ENCODE measurements around the gene HSF2BP.
A peak's percentile ranks its signal among the peaks of the same experiment; 100 is the strongest.
"Not testable (repeated sequence)": the region's sequence is repeated elsewhere in the genome, so short reads cannot be mapped to it uniquely, and the experiment has no call there.

HSF2BP gene

DNA sequence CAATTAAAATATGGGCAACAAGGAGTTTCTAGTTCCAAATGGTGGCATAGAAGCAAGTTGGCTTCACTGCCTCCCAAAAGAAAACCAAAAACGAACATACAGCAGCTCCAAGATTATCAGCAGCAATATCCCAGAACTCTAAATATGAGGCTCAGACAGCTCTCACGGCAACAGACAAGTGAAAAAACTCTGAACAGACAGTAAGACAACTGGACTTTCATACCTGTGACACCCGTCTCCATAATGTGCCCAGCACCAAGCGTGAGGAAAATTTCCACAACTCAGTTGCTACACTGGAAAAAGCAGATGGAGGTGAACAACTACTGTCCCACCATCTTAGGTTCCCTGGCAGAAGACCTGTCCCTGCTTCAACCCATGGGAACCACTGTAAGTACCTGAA, 39.9 kb downstream of the HSF2BP start:
- no peak for DNase-seq (ENCODE audit: low spot score)

DNA sequence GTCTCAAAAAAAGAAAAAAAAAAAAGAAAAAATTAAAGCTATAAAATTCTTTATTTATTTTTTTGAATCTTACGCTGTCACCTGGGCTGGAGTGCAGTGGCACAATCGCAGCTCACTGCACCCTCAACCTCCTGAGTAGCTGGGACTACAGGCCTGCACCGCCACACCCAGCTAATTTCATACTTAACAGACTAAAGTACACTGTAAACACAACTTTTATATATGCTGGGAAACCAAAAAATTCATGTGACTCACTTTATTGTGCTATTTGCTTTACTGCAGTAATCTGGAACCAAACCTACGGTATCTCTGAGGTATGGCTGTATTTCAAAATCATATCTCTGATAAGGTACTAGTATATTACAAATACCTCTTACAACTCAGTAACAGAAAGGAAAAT, 40.3 kb downstream of the HSF2BP start:
- peak; percentile 73 for DNase-seq (ENCODE audit: low spot score)

DNA sequence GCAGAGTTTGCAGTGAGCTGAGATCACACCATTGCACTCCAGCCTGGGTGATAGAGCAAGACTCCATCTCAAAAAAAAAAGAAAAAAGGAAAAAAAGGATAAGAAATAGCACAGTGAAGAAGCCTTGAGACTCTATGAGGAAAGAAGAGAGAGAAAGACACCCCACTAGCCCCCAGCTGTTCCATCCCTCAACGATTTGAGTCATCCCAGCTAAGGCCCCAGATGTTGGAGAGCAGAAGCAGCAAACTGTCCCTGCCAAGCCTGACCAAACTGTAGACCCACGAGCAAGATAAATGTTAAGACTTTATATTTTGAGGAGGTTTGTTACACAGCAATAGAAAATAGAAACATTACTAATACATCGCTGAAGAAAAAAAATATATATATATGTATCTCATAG, 42.4 kb downstream of the HSF2BP start:
- DNase-seq (ENCODE audit: low spot score) = not testable (repeated sequence)

DNA sequence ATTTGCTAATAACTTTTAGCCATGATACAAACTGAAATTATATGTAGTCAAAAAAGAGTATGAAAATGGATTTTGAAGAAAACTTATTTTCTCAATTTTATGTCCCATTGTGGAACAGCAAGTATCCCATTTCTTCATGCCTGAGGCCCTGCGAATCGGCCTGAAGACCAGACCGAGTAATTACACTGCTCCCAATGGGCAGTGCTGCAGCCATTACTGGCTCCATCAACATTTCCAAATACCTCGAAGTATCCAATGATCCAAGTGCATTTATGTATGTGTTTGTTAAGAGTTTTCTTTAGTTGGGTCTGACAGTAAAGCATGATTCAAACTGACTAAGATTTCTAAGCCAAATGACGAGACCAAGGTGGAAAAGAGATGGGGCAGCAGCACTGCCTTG, 44.4 kb downstream of the HSF2BP start:
- no peak for DNase-seq (ENCODE audit: low spot score)

DNA sequence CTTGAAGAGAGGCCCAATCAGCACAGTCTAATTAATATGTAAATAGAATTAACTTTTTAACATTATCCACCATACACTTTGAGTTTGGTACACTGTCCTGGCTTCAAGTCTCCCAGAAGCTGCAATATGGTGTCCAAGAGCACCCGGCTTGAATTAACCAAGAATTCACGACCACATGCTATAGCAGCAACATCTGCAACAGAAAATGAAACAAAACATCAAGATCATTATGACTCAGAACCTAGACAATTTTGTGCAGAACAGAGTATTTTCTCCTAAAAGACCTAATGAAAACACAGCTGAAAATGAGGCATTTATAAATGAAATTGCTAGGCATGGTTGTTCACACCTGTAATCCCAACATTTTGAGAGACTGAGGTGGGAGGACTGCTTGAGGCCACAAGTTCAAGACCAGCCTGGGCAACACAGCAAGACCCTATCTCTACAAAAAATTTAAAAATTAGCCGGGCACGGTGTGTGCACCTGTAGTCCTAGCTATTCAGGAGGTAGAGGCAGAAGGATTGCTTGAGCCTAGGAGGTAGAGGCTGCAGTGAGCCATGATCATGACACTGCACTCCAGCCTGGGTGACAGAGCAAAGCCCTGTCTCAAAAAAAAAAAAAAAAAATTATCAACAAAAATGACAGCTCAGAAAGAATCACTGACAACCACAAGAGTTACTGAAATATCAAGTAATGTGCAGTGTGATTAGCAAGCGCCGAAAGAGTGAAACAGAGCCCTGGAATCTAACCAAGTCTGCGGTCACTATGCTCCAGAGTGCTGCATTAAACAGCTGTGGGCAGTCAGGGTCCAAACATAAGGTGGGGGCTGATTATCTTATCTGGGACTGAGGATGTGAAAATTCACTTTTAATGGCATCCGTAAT, 45.3 kb downstream of the HSF2BP start:
- no peak for DNase-seq (ENCODE audit: low spot score)

DNA sequence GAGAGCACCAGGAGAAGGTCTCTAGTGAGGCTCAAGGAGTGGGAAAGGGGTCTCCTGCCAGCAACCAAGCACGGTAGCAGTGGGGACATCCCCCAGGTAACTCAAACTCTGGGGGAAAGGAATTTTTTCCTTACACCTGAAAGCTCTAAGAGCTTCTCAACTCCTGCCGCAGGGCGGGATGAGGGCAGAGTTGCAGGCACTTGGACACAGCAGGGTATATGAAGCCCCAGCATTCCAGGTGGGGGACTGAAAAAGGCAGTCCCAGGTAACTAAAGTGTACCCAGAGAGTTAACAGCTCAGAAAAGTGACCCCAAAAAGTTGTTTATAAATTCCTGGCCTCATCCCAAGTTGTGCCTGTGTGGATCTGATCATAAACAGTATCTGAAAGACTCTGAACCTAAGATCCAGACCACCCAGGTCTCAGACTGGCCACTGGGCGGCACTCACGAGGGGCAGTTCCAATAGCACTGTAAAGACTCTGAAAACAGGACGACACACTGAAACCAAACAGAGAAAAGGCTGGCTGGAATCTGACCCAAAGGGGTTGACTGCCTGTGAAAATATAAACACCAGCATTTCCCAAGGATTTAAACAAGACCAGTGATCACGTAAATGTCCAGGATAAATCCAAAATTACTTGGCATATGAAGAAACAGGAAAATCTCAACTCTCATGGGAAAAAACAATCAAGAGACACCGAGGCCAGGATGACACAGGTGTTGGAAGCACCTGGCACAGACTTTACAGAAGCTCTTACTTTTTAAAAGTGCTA, 47.5 kb downstream of the HSF2BP start:
- DNase-seq (ENCODE audit: low spot score) = peak; percentile 69

DNA sequence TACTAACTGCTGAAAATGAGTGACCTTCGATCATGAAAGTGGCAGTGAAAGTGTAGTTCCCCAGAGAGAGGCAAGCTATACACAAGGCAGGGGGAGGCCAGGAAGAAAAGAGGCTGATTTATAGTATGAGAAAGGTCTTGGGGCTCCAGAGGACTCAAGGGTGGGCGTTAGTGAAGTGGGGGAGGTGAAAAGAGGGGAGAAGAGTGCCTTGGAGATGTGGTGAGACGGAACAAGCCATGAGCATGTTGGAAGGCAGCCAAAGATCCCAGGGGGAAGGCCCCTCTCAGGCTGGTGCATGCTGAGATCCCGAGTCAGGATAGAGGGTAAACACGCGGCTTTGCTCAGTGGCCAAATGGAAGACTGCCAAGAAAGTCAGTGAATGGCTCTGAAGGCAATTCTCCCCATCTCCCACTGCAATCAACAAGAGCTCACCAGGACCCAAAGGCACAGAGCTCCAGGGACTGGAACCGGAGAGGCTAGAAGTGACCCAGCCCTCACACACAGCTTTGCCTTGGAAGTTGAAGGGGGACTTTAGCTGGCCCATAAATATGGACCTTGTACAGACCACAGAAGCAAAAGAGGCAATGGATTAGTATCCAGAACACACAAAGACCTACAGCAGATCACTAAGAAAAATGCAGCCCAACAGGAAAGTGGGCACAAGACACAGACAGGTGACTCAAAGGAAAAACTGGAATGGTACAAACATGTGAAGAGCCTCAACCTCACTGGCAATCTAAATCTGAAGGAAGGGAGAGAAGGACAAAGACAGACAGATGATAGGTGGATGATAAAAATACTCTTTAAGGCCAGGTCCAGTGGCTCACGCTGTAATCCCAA, 49.6 kb downstream of the HSF2BP start:
- peak; percentile 76 for DNase-seq (ENCODE audit: low spot score)

DNA sequence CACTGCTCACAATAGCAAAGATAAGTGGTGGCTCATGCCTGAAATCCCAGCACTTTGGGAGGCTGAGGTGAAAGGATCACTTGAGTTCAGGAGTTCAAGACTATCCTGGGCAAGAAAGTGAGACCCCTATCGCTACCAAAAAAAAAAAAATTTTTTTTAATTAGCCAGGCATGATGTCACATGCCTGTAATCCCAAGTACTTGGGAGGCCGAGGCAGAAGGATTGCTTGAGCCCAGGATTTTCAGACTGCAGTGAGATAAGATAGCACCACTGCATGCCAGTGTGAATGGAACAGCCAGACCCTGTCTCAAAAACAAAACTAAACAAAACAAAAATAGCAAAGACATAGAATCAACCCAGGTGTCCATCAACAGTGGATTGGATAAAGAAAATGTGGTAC, 50.6 kb downstream of the HSF2BP start:
- no peak for DNase-seq (ENCODE audit: low spot score)

DNA sequence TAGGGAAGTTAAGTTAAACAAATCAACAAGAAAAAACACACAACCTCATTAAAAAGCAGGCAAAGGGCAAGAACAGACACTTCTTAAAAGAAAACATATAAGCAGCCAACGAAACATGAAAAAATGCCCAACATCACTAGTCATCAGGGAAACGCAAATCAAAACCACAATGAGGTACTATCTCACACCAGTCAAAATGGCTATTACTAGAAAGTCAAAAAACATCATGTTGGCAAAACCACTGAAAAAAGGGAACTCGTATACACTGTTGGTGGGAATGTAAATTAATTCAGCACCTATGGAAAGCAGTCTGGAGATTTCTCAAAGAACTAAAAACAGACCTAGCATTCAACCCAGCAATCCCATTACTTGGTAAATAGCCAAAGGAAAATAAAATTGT, 51.1 kb downstream of the HSF2BP start:
- no peak for DNase-seq (ENCODE audit: low spot score)

DNA sequence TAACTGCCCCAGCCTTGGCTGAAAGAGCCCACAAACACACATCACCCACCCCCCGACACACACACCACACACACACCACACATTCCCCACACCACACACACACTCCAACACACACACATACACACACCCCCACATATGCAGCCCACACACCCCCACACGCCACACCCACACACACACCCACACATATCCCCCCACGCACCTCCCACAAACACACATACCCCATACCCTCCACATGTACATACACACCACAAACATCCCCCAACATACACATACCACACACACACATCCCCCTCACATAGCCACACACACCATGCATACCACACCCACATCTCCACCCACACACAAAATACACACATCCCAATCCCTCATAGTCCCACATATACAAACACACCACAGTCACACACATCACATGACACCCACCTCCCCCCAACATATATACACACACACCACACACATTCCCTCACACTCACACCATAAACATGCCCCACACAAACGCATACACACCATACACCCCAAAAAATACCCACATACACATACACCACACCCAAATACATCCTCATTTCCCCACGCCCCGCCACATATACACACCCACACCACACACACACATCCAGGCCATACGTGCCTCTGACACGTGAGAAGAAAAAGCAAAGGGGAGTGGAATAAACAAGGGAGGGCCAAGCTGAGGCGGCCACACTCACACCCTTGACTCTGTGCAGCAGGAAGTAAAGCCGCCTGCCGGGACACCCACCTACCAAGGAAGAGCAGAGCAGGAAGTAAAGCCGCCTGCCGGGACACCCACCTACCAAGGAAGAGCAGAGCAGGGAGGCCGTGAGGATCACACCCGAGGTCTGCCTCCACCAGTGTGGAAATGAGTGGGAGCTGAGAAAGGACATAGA, 53.7 kb downstream of the HSF2BP start:
- no peak for DNase-seq (ENCODE audit: low spot score)

DNA sequence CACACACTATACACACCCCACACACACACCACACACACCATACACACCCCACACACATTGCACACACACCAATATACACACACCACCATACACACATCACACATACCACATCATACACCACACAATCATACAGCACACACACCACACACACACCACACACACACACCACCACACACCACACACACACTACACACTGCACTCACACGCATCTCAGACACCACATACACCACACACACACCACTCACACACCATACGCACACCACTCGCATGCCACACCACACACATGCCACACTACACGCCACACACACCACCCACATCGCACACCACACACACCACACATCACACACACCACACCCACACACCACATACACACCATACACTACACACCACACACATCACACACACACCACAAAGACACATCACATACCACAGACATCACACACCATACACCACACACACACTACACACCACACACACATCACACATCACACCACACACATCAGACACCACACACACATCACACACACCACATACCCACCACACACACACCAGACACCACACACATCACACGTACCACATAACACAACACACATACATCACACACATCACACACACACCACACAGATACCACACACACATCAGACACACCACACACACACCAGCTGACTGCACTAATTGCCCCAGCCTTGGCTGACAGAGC, 54.6 kb downstream of the HSF2BP start:
- DNase-seq (ENCODE audit: low spot score) = no peak

DNA sequence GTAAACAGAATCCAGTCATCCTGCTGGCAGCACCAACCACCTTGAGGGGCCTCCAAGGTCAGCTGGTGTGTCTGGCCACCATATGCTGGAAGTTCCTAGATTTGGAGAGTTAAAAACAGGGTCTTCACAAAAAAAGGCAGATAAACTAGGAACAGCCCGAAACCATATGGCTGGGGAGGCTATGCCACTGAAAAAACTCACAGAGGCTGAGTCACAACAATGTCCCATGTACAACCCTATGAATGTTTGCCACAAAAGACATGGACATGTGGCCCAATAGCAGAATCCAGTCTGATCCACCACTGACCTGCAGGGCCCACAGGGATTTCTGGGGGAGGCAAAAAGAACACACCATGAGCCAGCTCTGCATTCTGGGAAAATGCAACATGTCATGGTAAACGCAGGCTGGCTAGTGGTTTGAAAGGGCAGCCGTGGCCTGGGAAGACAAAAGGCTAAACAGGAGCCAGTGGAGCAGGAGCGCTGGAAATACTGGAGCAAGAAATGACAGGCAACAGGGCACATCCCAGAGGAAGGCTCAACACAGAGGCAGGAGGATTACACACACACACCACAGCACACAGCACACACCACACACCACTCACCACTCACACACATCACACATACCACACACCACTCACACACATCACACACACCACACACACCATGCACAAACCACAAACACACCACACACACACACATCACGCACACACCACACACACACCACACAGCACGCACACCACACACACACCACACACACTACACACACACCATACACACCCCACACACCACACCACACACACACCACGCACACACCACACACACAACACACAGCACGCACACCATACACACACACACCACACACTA, 55.4 kb downstream of the HSF2BP start:
- no peak for DNase-seq (ENCODE audit: low spot score)

DNA sequence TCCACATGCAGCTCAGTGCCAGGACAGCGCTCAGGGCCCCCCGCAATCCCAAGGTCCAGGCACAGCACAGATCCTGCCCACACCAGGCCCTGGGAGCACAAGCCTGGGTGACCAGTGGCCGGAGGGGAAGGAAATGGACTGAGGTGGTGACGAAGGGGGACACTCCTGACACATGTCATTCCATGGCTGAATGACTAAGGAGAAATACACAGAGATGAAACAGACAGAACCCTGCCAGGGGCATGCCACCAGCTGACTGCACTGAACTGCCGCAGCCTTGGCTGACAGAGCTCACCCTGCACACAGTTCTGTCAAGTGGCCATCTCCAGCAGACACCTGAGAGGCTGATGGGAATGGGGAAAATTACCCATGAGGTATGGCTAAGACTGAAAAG, 56.1 kb downstream of the HSF2BP start:
- no peak for DNase-seq (ENCODE audit: low spot score)

DNA sequence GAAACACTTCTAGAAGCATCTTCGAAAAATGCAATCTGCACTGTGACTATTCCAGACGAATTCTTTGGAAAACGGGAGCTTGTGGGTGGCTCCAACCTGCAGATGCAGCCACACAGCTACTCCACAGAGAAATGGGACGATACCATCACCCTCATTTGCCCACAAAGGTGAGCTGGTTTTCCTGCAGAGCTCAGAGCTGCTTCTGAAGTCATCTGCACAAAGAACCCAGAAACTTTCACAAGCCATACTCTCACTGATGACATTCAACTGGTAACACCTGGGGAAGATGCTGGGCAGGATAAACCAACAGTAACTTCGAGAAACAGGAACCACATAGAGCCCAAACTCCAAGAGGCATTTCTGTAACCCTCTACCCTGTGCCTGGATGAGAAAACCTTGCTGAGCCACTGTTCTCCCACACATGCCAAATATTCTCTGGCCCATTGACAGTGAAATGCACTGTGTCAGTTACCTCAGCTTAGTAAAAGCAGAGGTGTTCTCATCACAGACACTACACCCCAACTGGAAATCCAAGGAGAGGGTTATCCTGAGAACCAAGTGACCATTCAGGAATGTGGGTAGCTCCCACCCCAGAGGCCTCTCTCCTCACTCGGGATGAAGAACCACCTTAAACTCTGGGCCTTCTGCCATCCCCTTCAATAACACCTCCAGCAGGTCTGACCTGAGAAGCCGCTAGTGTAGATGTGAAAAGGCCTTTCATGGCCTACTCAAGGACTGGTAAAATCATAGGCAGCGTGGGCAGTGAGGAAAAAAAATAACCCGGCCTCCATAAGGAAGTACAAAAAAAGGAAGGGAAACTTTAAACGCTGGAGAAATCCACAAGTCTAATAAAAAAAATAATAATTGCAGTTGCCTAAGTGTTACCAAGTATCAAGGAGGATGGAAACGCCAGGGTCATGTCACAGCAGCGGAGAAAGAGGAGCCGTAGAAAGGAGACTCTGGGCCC, 56.7 kb downstream of the HSF2BP start:
- no peak for DNase-seq (ENCODE audit: low spot score)

DNA sequence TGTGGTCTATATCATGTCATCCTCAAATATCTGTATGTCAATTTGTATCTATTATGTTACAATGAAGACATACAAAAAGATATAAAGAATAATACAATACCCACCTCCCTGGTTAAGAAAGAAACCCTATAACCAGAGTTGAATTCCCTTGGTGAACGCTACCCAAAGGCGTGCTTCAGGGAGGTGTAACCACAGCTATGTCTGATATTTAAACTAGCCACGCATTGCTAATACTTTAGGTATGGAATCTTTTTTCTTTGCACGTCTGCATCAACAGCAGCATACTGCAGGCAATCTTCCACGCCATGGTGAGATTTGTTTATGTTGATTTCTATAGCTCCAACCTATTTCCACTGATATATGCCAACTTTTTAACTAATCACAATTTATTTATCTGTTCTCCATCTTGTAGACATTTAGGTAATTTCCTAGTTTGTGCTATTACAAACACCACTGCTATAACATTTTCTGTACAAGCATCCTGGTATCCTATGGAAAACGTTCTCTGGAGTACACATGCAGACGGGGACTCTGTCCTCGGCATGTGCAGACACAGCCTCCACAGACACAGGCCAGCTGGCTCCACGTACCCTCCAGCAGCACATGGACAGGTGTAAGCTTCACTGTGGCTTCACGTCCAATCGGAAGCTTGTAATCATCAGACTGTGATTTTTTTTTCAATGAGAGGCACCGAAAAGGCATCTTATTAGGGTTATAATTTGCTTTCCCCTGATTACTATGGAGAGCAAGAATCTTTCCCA, 58.5 kb downstream of the HSF2BP start:
- peak; percentile 47 for DNase-seq (ENCODE audit: low spot score)

DNA sequence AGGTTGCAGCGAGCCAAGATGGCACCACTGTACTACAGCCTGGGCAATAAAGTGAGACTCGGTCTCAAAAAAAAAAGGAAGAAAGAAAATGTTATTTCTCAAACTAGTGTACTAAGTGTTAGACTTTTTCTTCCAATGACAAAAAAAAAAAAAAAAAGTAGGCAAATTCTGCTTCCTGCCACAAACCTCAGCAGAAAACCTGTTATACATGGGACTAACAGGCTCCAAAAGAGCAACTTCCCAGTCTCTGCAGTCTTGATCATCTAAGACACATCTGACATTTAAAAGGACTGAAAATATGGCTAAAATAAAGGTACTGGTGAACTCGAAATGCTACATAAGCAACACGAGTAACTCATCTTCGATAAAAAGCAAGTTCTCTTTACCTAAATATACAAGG, 59.6 kb downstream of the HSF2BP start:
- no peak for DNase-seq (ENCODE audit: low spot score)

DNA sequence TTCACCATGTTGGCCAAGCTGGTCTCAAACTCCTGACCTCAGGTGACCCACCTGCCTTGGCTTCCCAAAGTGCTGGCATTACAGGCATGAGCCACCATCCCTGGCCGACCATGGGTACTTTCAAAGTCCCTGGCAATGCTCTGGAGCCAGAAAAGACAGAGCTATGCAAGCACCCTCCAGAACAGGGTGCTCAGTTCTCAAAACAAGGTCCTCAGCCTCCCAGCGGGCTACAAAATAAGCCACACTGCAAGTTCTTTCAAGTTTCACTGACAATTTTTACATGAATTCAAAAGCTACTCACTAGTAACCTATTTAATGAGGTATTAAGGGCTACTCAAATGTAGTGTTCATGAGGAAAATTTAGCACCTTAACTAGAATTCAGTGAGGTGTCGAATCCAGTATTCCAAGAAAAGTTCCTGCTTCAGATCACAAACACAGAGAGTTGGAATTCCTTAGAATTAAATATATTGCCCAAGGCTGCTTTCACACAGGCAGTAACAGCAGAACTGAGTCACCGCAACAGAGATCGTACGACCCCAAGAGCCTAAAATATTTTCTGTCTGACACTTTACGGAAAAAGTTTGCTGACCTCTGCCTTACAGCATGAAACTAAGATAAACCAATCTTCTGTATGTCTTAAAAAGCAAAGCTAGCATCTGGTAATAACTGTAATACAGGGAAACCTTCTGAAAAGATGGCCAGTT, 60.7 kb downstream of the HSF2BP start:
- DNase-seq (ENCODE audit: low spot score) = no peak

Measured in LoVo (cell line).